ENCODE results near the gene AQP6.
A peak's percentile ranks its signal among the peaks of the same experiment; 100 is the strongest.

The AQP6 gene

GRCh38 chr12:50018968-50019367 lies 46.2 kb downstream of the AQP6 start:
- no peak overlapping the region; the same call in 1 of the 2 replicates for H3K4me2 ChIP-seq (ENCODE audit: low read length)
- peaks cover 62% of the 10 kb centered on the region for H3K36me3 ChIP-seq (ENCODE audit: insufficient read depth, low read length)
- no peaks in the 10 kb centered on the region for H3K9me2 ChIP-seq (ENCODE audit: low read depth, low read length)
- TF ChIP-seq, protein P1, sequence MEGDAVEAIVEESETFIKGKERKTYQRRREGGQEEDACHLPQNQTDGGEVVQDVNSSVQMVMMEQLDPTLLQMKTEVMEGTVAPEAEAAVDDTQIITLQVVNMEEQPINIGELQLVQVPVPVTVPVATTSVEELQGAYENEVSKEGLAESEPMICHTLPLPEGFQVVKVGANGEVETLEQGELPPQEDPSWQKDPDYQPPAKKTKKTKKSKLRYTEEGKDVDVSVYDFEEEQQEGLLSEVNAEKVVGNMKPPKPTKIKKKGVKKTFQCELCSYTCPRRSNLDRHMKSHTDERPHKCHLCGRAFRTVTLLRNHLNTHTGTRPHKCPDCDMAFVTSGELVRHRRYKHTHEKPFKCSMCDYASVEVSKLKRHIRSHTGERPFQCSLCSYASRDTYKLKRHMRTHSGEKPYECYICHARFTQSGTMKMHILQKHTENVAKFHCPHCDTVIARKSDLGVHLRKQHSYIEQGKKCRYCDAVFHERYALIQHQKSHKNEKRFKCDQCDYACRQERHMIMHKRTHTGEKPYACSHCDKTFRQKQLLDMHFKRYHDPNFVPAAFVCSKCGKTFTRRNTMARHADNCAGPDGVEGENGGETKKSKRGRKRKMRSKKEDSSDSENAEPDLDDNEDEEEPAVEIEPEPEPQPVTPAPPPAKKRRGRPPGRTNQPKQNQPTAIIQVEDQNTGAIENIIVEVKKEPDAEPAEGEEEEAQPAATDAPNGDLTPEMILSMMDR (IDR thresholded peaks at IDR 0.05; ENCODE audit: low read length) = no peak
- TF ChIP-seq EZH2 (IDR thresholded peaks at IDR 0.05; ENCODE audit: borderline replicate concordance, low read length) = no peak
- no peak overlapping the region for H3K27ac ChIP-seq (ENCODE audit: low read depth, low read length, poor library complexity, severe bottlenecking)
- no peaks in the 10 kb centered on the region for H3K27me3 ChIP-seq (ENCODE audit: insufficient read depth, low read length)
- H3K79me2 ChIP-seq (ENCODE audit: insufficient read depth, low read length) = peaks cover 90% of the 10 kb centered on the region
- H3F3A ChIP-seq (ENCODE audit: insufficient read depth, low read length) = no peaks in the 10 kb centered on the region
- no peak overlapping the region for H3K4me3 ChIP-seq (ENCODE audit: low read depth, low read length, poor library complexity, severe bottlenecking)
- H2AFZ ChIP-seq (ENCODE audit: low read length) = no peak overlapping the region
- no peaks in the 10 kb centered on the region for H4K20me1 ChIP-seq (ENCODE audit: insufficient read depth, low read length)
- H3K9ac ChIP-seq (ENCODE audit: low read length) = no peak overlapping the region
- H3K4me1 ChIP-seq (ENCODE audit: insufficient read depth, low read length, severe bottlenecking) = peaks cover 37% of the 10 kb centered on the region
- H3K9me3 ChIP-seq (ENCODE audit: low read length) = no peaks in the 10 kb centered on the region

DNA sequence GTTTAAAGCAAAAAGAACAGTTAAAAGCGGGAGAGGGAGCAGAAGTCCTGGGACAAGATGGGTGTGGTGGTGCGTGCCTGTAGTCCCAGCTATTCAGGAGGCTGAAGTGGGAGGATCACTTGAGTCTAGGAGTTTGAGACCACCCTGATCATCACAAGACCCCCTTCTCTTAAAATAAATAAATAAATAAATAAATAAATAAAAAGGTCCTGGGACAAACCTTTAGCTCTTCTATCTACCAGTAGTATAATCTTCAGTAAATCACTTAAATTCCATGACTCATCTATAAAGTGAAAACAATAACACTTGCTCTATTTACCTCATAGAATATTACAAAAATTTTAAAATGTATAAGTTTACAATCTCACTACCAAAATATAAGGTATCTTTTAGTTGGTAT lies 46.8 kb downstream of the AQP6 start:
- H2AFZ ChIP-seq (ENCODE audit: low read length) = no peak overlapping the region
- no peak overlapping the region for H3K27ac ChIP-seq (ENCODE audit: low read depth, low read length, poor library complexity, severe bottlenecking)
- no peaks in the 10 kb centered on the region for H3K27me3 ChIP-seq (ENCODE audit: insufficient read depth, low read length)
- peaks cover 90% of the 10 kb centered on the region for H3K79me2 ChIP-seq (ENCODE audit: insufficient read depth, low read length)
- no peaks in the 10 kb centered on the region for H3K9me2 ChIP-seq (ENCODE audit: low read depth, low read length)
- peaks cover 42% of the 10 kb centered on the region for H3K4me1 ChIP-seq (ENCODE audit: insufficient read depth, low read length, severe bottlenecking)
- no peaks in the 10 kb centered on the region for H3F3A ChIP-seq (ENCODE audit: insufficient read depth, low read length)
- no peaks in the 10 kb centered on the region for H4K20me1 ChIP-seq (ENCODE audit: insufficient read depth, low read length)
- H3K36me3 ChIP-seq (ENCODE audit: insufficient read depth, low read length) = peaks cover 57% of the 10 kb centered on the region
- H3K9ac ChIP-seq (ENCODE audit: low read length) = no peak overlapping the region
- no peak for TF ChIP-seq EZH2 (IDR thresholded peaks at IDR 0.05; ENCODE audit: borderline replicate concordance, low read length)
- TF ChIP-seq, protein P1 (IDR thresholded peaks at IDR 0.05; ENCODE audit: low read length) = no peak
- no peaks in the 10 kb centered on the region for H3K9me3 ChIP-seq (ENCODE audit: low read length)
- H3K4me3 ChIP-seq (ENCODE audit: low read depth, low read length, poor library complexity, severe bottlenecking) = no peak overlapping the region
- H3K4me2 ChIP-seq (ENCODE audit: low read length) = no peak overlapping the region

- Histone ChIP-seq H4K20me1 (ENCODE audit: insufficient read depth, low read length) (no peaks in the 10 kb centered on the region), H3K27me3 (ENCODE audit: insufficient read depth, low read length) (no peaks in the 10 kb centered on the region), H3K79me2 (ENCODE audit: insufficient read depth, low read length) (peaks cover 90% of the 10 kb centered on the region), H3K4me2 (ENCODE audit: low read length) (peak overlapping the region; percentile 38), H3K4me3 (ENCODE audit: low read depth, low read length, poor library complexity, severe bottlenecking) (no peak overlapping the region), H3K36me3 (ENCODE audit: insufficient read depth, low read length) (peaks cover 45% of the 10 kb centered on the region), H2AFZ (ENCODE audit: low read length) (no peak overlapping the region), H3F3A (ENCODE audit: insufficient read depth, low read length) (no peaks in the 10 kb centered on the region), H3K9ac (ENCODE audit: low read length) (peak overlapping the region; percentile 16; the same call in 1 of the 2 replicates), H3K4me1 (ENCODE audit: insufficient read depth, low read length, severe bottlenecking) (peaks cover 47% of the 10 kb centered on the region), H3K9me3 (ENCODE audit: low read length) (no peaks in the 10 kb centered on the region), H3K9me2 (ENCODE audit: low read depth, low read length) (no peaks in the 10 kb centered on the region), H3K27ac (ENCODE audit: low read depth, low read length, poor library complexity, severe bottlenecking) (no peak overlapping the region)
- TF ChIP-seq EZH2 (IDR thresholded peaks at IDR 0.05; ENCODE audit: borderline replicate concordance, low read length) = no peak
- TF ChIP-seq, protein P1 (IDR thresholded peaks at IDR 0.05; ENCODE audit: low read length) = no peak
Observed at GRCh38 chr12:50021031-50021430, 48.3 kb downstream of the AQP6 start.

Measured in OCI-LY1 (cell line).